ENCODE measurements around the gene XPR1. TPM values are rescaled to one million over a fixed set of nuclear protein-coding genes. Genes with fewer than 3 reads are reported as not detected.
"Not testable (repeated sequence)": the region's sequence is repeated elsewhere in the genome, so short reads cannot be mapped to it uniquely, and the experiment has no call there.

XPR1 gene
- total RNA-seq, 1 donor from 2014 or later: 21.4 TPM

DNA sequence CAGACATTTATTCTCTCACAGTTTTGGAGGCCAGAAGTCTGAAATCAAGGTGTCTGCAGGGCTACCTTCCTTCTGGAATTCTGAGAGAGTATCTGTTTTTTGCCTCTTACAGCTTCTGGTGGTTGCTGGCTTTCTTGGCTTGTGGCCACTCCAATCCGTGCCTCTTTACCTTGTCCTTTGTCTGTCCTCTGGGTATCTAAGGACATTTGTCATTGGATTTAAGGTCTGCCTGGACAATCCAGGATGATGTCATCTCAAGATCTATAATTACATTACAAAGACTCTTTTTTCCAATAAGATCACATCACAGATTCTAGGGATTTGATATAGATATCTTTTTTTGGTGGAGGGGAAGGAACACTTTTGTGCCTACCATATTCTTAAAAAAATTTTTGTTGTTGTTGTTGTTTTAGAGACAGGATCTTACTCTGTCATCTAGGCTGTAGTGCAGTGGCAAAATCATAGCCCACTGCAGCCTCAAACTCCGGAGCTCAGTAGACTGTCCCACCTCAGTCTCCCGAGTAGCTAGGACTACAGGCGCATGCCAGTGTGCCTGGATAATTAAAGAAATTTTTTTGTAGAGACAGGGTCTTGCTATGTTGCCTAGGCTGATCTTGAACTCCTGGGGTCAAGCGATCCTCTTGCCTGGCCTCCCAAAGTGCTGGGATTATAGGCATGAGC is 61.9 kb downstream of the XPR1 start:
- Mint-ChIP-seq H3K4me3 (ENCODE audit: unreplicated experiment) (no peak overlapping the region), H3K36me3 (ENCODE audit: unreplicated experiment) (peaks cover 24% of the 10 kb centered on the region), H3K9me3 (ENCODE audit: unreplicated experiment) (peaks cover 30% of the 10 kb centered on the region), H3K4me1 (ENCODE audit: unreplicated experiment) (peaks cover 6% of the 10 kb centered on the region), H3K27me3 (ENCODE audit: unreplicated experiment) (no peaks in the 10 kb centered on the region), H3K27ac (ENCODE audit: unreplicated experiment) (no peak overlapping the region)
- no peak for TF ChIP-seq CTCF (IDR thresholded peaks at IDR 0.05)
- no peak for DNase-seq (ENCODE audit: extremely low spot score, unreplicated experiment)

- DNase-seq (ENCODE audit: extremely low spot score, unreplicated experiment): no peak
- Mint-ChIP-seq H3K36me3 (ENCODE audit: unreplicated experiment) (peaks cover 25% of the 10 kb centered on the region), H3K27ac (ENCODE audit: unreplicated experiment) (no peak overlapping the region), H3K27me3 (ENCODE audit: unreplicated experiment) (no peaks in the 10 kb centered on the region), H3K9me3 (ENCODE audit: unreplicated experiment) (peaks cover 32% of the 10 kb centered on the region), H3K4me3 (ENCODE audit: unreplicated experiment) (no peak overlapping the region), H3K4me1 (ENCODE audit: unreplicated experiment) (peaks cover 6% of the 10 kb centered on the region)
- no peak for TF ChIP-seq CTCF (IDR thresholded peaks at IDR 0.05)
Observed at GRCh38 chr1:180695282-180695681, 63.5 kb downstream of the XPR1 start.

GRCh38 chr1:180696361-180696760 is 64.5 kb downstream of the XPR1 start:
- H3K4me3 Mint-ChIP-seq (ENCODE audit: unreplicated experiment): no peak overlapping the region

DNA sequence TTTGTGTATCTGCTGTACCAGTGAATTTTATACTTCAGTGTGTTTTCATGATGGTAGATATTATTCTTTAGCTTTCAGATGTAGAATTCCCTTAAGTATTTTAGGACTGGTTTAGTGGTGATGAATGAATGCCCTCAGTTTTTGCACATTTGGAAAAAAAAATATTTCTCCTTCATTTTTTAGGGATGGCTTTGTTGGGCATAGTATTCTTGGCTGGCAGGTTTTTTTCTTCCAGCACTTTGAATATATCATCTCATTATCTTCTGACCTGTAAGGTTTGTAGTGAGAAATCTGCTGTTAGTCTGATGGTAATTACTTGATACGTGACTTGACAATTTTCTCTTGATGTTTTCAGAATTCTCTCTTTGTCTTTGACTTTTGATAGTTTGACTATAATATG is 66.8 kb downstream of the XPR1 start:
- no peak for DNase-seq (ENCODE audit: extremely low spot score, unreplicated experiment)
- Mint-ChIP-seq H3K4me1 (ENCODE audit: unreplicated experiment) (no peaks in the 10 kb centered on the region), H3K27ac (ENCODE audit: unreplicated experiment) (no peak overlapping the region), H3K27me3 (ENCODE audit: unreplicated experiment) (no peaks in the 10 kb centered on the region), H3K4me3 (ENCODE audit: unreplicated experiment) (no peak overlapping the region), H3K36me3 (ENCODE audit: unreplicated experiment) (peaks cover 31% of the 10 kb centered on the region), H3K9me3 (ENCODE audit: unreplicated experiment) (peaks cover 39% of the 10 kb centered on the region)
- no peak for TF ChIP-seq CTCF (IDR thresholded peaks at IDR 0.05)

More at GRCh38 chr1:180696361-180696760, 64.5 kb downstream of the XPR1 start:
- TF ChIP-seq CTCF (IDR thresholded peaks at IDR 0.05): no peak
- H3K36me3 Mint-ChIP-seq (ENCODE audit: unreplicated experiment): peaks cover 25% of the 10 kb centered on the region
- H3K9me3 Mint-ChIP-seq (ENCODE audit: unreplicated experiment): peaks cover 32% of the 10 kb centered on the region
- H3K27ac Mint-ChIP-seq (ENCODE audit: unreplicated experiment): no peak overlapping the region
- peaks cover 6% of the 10 kb centered on the region for H3K4me1 Mint-ChIP-seq (ENCODE audit: unreplicated experiment)
- H3K27me3 Mint-ChIP-seq (ENCODE audit: unreplicated experiment): no peaks in the 10 kb centered on the region
- DNase-seq (ENCODE audit: extremely low spot score, unreplicated experiment): no peak

- H3K27me3 Mint-ChIP-seq (ENCODE audit: unreplicated experiment); H3K27ac Mint-ChIP-seq (ENCODE audit: unreplicated experiment); H3K4me1 Mint-ChIP-seq (ENCODE audit: unreplicated experiment); DNase-seq (ENCODE audit: extremely low spot score, unreplicated experiment); H3K4me3 Mint-ChIP-seq (ENCODE audit: unreplicated experiment): not testable (repeated sequence)
- peaks cover 23% of the 10 kb centered on the region for H3K9me3 Mint-ChIP-seq (ENCODE audit: unreplicated experiment)
- H3K36me3 Mint-ChIP-seq (ENCODE audit: unreplicated experiment): peaks cover 19% of the 10 kb centered on the region
Observed at GRCh38 chr1:180702376-180702775, 70.6 kb downstream of the XPR1 start.

GRCh38 chr1:180710746-180711145 is 78.9 kb downstream of the XPR1 start:
- not testable (repeated sequence) for H3K36me3 Mint-ChIP-seq (ENCODE audit: unreplicated experiment); H3K27ac Mint-ChIP-seq (ENCODE audit: unreplicated experiment); H3K27me3 Mint-ChIP-seq (ENCODE audit: unreplicated experiment); DNase-seq (ENCODE audit: extremely low spot score, unreplicated experiment); H3K4me1 Mint-ChIP-seq (ENCODE audit: unreplicated experiment); H3K4me3 Mint-ChIP-seq (ENCODE audit: unreplicated experiment)
- H3K9me3 Mint-ChIP-seq (ENCODE audit: unreplicated experiment): peaks cover 12% of the 10 kb centered on the region

- not testable (repeated sequence) for H3K36me3 Mint-ChIP-seq (ENCODE audit: unreplicated experiment); H3K4me3 Mint-ChIP-seq (ENCODE audit: unreplicated experiment); H3K4me1 Mint-ChIP-seq (ENCODE audit: unreplicated experiment); H3K27me3 Mint-ChIP-seq (ENCODE audit: unreplicated experiment); DNase-seq (ENCODE audit: extremely low spot score, unreplicated experiment); H3K27ac Mint-ChIP-seq (ENCODE audit: unreplicated experiment)
- H3K9me3 Mint-ChIP-seq (ENCODE audit: unreplicated experiment): peaks cover 12% of the 10 kb centered on the region
Observed at GRCh38 chr1:180711260-180711659, 79.4 kb downstream of the XPR1 start.
